ENCODE data around the gene CYB5D1.

The CYB5D1 gene

GRCh38 chr17:7845359-7846062, 12.3 kb upstream of the CYB5D1 start:
- ATAC-seq, result no peak
- TF ChIP-seq ZNF565 (CRISPR knock-in tag; conservative IDR thresholded peaks at IDR 0.05; ENCODE audit: low read depth) (no peak), TSHZ2 (CRISPR knock-in tag; IDR thresholded peaks at IDR 0.05) (no peak), ZC3H10 (CRISPR knock-in tag; IDR thresholded peaks at IDR 0.05) (no peak), CREB5 (CRISPR knock-in tag; IDR thresholded peaks at IDR 0.05; ENCODE audit: low read depth) (no peak), ZFP3 (CRISPR knock-in tag; IDR thresholded peaks at IDR 0.05) (no peak), OSR1 (CRISPR knock-in tag; IDR thresholded peaks at IDR 0.05) (no peak), ZFP30 (CRISPR knock-in tag; IDR thresholded peaks at IDR 0.05) (no peak), CSDC2 (CRISPR knock-in tag; IDR thresholded peaks at IDR 0.05) (no peak), ESRRG (CRISPR knock-in tag; IDR thresholded peaks at IDR 0.05) (no peak), SNAI2 (CRISPR knock-in tag; IDR thresholded peaks at IDR 0.05) (no peak), ZNF70 (CRISPR knock-in tag; IDR thresholded peaks at IDR 0.05) (no peak), TCF4 (CRISPR knock-in tag; IDR thresholded peaks at IDR 0.05; ENCODE audit: borderline replicate concordance) (no peak), CSRNP3 (CRISPR knock-in tag; IDR thresholded peaks at IDR 0.05) (no peak)

- no peak for ATAC-seq
- TF ChIP-seq ZFP3 (CRISPR knock-in tag; IDR thresholded peaks at IDR 0.05) (no peak), ZC3H10 (CRISPR knock-in tag; IDR thresholded peaks at IDR 0.05) (no peak), ESRRG (CRISPR knock-in tag; IDR thresholded peaks at IDR 0.05) (no peak), TSHZ2 (CRISPR knock-in tag; IDR thresholded peaks at IDR 0.05) (no peak), TCF4 (CRISPR knock-in tag; IDR thresholded peaks at IDR 0.05; ENCODE audit: borderline replicate concordance) (no peak), CSDC2 (CRISPR knock-in tag; IDR thresholded peaks at IDR 0.05) (no peak), ZNF70 (CRISPR knock-in tag; IDR thresholded peaks at IDR 0.05) (no peak), ZNF565 (CRISPR knock-in tag; conservative IDR thresholded peaks at IDR 0.05; ENCODE audit: low read depth) (no peak), CREB5 (CRISPR knock-in tag; IDR thresholded peaks at IDR 0.05; ENCODE audit: low read depth) (no peak), GLIS3 (CRISPR knock-in tag; IDR thresholded peaks at IDR 0.05) (no peak), POU6F1 (CRISPR knock-in tag; IDR thresholded peaks at IDR 0.05; ENCODE audit: borderline replicate concordance, low read depth) (no peak), BACH2 (CRISPR knock-in tag; IDR thresholded peaks at IDR 0.05; ENCODE audit: borderline replicate concordance) (no peak), SNAI2 (CRISPR knock-in tag; IDR thresholded peaks at IDR 0.05) (no peak), RARB (CRISPR knock-in tag; IDR thresholded peaks at IDR 0.05) (no peak), ZFP30 (CRISPR knock-in tag; IDR thresholded peaks at IDR 0.05) (no peak), ZNF8 (CRISPR knock-in tag; IDR thresholded peaks at IDR 0.05) (no peak), PATZ1 (CRISPR knock-in tag; IDR thresholded peaks at IDR 0.05; ENCODE audit: borderline replicate concordance) (no peak), TOX (CRISPR knock-in tag; IDR thresholded peaks at IDR 0.05; ENCODE audit: borderline replicate concordance) (no peak), ARNTL (CRISPR knock-in tag; IDR thresholded peaks at IDR 0.05; ENCODE audit: borderline replicate concordance, low read depth) (no peak)
Observed at GRCh38 chr17:7846063-7846735, 11.6 kb upstream of the CYB5D1 start.

Data from SK-N-SH treated with all-trans-retinoic acid at 6 μM for 48 hours (cell line).